Measurements from ENCODE around the gene INO80E. TPM values are rescaled to one million over a fixed set of nuclear protein-coding genes. Genes with fewer than 3 reads are reported as not detected.

Gene INO80E
- total RNA-seq, 1 experiment from 2014 or later, result 115 TPM

GRCh38 chr16:29963021-29963743 lies 32.9 kb upstream of the INO80E start:
- peak overlapping the region; percentile 65 for H3K4me3 ChIP-seq (ENCODE audit: low read depth, low read length, poor library complexity, severe bottlenecking)
- H3K27me3 ChIP-seq (replicated peaks; ENCODE audit: insufficient read depth, low read depth, low read length, poor library complexity), result no peaks in the 10 kb centered on the region
- BruUV-seq (replicated peaks), result no TSS peak
- H3K9me3 ChIP-seq (ENCODE audit: low read depth, low read length, poor library complexity, severe bottlenecking), result no peaks in the 10 kb centered on the region
- peak overlapping the region; percentile 90 for H3K27ac ChIP-seq (ENCODE audit: low read depth, low read length, poor library complexity, severe bottlenecking)
- DNase-seq (ENCODE audit: low spot score), result no peak
- H3K36me3 ChIP-seq (ENCODE audit: insufficient read depth, low read length, poor library complexity, severe bottlenecking), result no peaks in the 10 kb centered on the region
- intact Hi-C loops (cut with micrococcal nuclease; ENCODE audit: unreplicated experiment), result loop anchor here (2.0 kb wide), 1 partner anchor 100 kb away; the partner anchor contains the start of gene CDIPT
- CTCF ChIA-PET, result no interaction called here
- TF ChIP-seq EZH2 (IDR thresholded peaks at IDR 0.05; ENCODE audit: borderline replicate concordance, low read depth, low read length, poor library complexity, severe bottlenecking), result no peak
- TF ChIP-seq CTCF (conservative IDR thresholded peaks at IDR 0.05; ENCODE audit: low read depth, low read length), result no peak
- peaks cover 13% of the 10 kb centered on the region for H3K4me1 ChIP-seq (ENCODE audit: insufficient read depth, low read length, poor library complexity, severe bottlenecking)
- POLR2A ChIA-PET (ENCODE audit: low non-redundant PET), result interaction anchor here (0.7 kb wide), 1 partner anchor 10 kb away, joined by 3 read pairs; no protein-coding TSS in a partner anchor

GRCh38 chr16:29968205-29968604 lies 27.8 kb upstream of the INO80E start:
- H3K36me3 ChIP-seq (ENCODE audit: insufficient read depth, low read length, poor library complexity, severe bottlenecking), result peaks cover 4% of the 10 kb centered on the region
- BruUV-seq (replicated peaks), result no TSS peak
- no peak for DNase-seq (ENCODE audit: low spot score)
- H3K4me1 ChIP-seq (ENCODE audit: insufficient read depth, low read length, poor library complexity, severe bottlenecking), result no peaks in the 10 kb centered on the region
- TF ChIP-seq CTCF (conservative IDR thresholded peaks at IDR 0.05; ENCODE audit: low read depth, low read length) (no peak), EZH2 (IDR thresholded peaks at IDR 0.05; ENCODE audit: borderline replicate concordance, low read depth, low read length, poor library complexity, severe bottlenecking) (no peak)
- intact Hi-C loops (cut with micrococcal nuclease; ENCODE audit: unreplicated experiment), result no loop called here
- CTCF ChIA-PET, result no interaction called here
- no peaks in the 10 kb centered on the region for H3K27me3 ChIP-seq (replicated peaks; ENCODE audit: insufficient read depth, low read depth, low read length, poor library complexity)
- H3K4me3 ChIP-seq (ENCODE audit: low read depth, low read length, poor library complexity, severe bottlenecking), result no peak overlapping the region
- H3K27ac ChIP-seq (ENCODE audit: low read depth, low read length, poor library complexity, severe bottlenecking), result no peak overlapping the region
- H3K9me3 ChIP-seq (ENCODE audit: low read depth, low read length, poor library complexity, severe bottlenecking), result peaks cover 5% of the 10 kb centered on the region
- POLR2A ChIA-PET (ENCODE audit: low non-redundant PET), result no interaction called here

- peaks cover 12% of the 10 kb centered on the region for H3K4me1 ChIP-seq (ENCODE audit: insufficient read depth, low read length, poor library complexity, severe bottlenecking)
- ChIA-PET CTCF (no interaction called here), POLR2A (ENCODE audit: low non-redundant PET) (no interaction called here)
- H3K27me3 ChIP-seq (replicated peaks; ENCODE audit: insufficient read depth, low read depth, low read length, poor library complexity), result no peaks in the 10 kb centered on the region
- intact Hi-C loops (cut with micrococcal nuclease; ENCODE audit: unreplicated experiment), result loop anchor here (5.0 kb wide), 1 partner anchor 44 kb away; the partner anchor contains the start of gene KCTD13
- TF ChIP-seq CTCF (conservative IDR thresholded peaks at IDR 0.05; ENCODE audit: low read depth, low read length) (no peak), EZH2 (IDR thresholded peaks at IDR 0.05; ENCODE audit: borderline replicate concordance, low read depth, low read length, poor library complexity, severe bottlenecking) (no peak)
- H3K36me3 ChIP-seq (ENCODE audit: insufficient read depth, low read length, poor library complexity, severe bottlenecking), result peaks cover 4% of the 10 kb centered on the region
- H3K9me3 ChIP-seq (ENCODE audit: low read depth, low read length, poor library complexity, severe bottlenecking), result peaks cover 6% of the 10 kb centered on the region
- DNase-seq (ENCODE audit: low spot score), result no peak
- no peak overlapping the region for H3K27ac ChIP-seq (ENCODE audit: low read depth, low read length, poor library complexity, severe bottlenecking)
- BruUV-seq (replicated peaks), result no TSS peak
- H3K4me3 ChIP-seq (ENCODE audit: low read depth, low read length, poor library complexity, severe bottlenecking), result no peak overlapping the region
These were observed 24.7 kb upstream of the INO80E start for GRCh38 chr16:29971304-29971703.
